H1 (cell line): Measurements from ENCODE around the gene EIF2S2. TPM values are rescaled to one million over a fixed set of nuclear protein-coding genes. Genes with fewer than 3 reads are reported as not detected.

Source experiments
- CTCF ChIA-PET: fragments of 300-600 bp; sonication (Branson Sonifier 250); formaldehyde crosslinking; loops from one replicate; lab custom pipeline; 2021; ENCODE audit not compliant: partially characterized antibody; lab: Charles Lee
- POLR2A ChIA-PET: fragments of 300-600 bp; sonication (Branson Sonifier 250); formaldehyde crosslinking; loops from one replicate; lab custom pipeline; 2021; ENCODE audit warnings: inconsistent platforms; ENCODE audit not compliant: partially characterized antibody; lab: Charles Lee
- DNase-seq, 2 experiments: peaks; one replicate each; pipeline versions ENCODE4 v3.0.0 to v3.0.0-alpha.2; 2010 to 2022; ENCODE audit warnings: low spot score in 2 of 2, low read depth in 1 of 2, mixed read lengths in 1 of 2
- FAIRE-seq: peaks from 2 replicates; lab custom pipeline; 2011; peaks lifted over from hg19 to GRCh38; lab: Jason Lieb, UNC
- H2AFZ ChIP-seq: 2 replicates; pipeline ENCODE4 v1.8.1; 2012; ENCODE audit warnings: low read length, inconsistent platforms
- H2AK5ac ChIP-seq: 2 replicates; pipeline ENCODE4 v1.6.1; 2013; ENCODE audit warnings: low read depth, low read length
- H2BK120ac ChIP-seq: replicated peaks from 2 replicates; pipeline ENCODE3; 2013; ENCODE audit warnings: low read depth, low read length, inconsistent platforms
- H2BK12ac ChIP-seq: 2 replicates; pipeline ENCODE4 v1.6.1; 2013; ENCODE audit warnings: low read depth, low read length
- H2BK15ac ChIP-seq: 2 replicates; pipeline ENCODE4 v1.6.1; 2013; ENCODE audit warnings: low read length
- H2BK20ac ChIP-seq: 2 replicates; pipeline ENCODE4 v1.6.1; 2013; ENCODE audit warnings: low read length
- H2BK5ac ChIP-seq: 2 replicates; pipeline ENCODE4 v1.6.1; 2013; ENCODE audit warnings: low read depth, low read length
- H3K14ac ChIP-seq: 2 replicates; pipeline ENCODE4 v1.6.1; 2013; ENCODE audit warnings: inconsistent platforms; ENCODE audit not compliant: insufficient read length
- H3K18ac ChIP-seq: 2 replicates; pipeline ENCODE4 v1.6.1; 2013; ENCODE audit warnings: low read length; ENCODE audit errors: extremely low read depth
- H3K23ac ChIP-seq: 2 replicates; pipeline ENCODE4 v1.6.1; 2013; ENCODE audit warnings: inconsistent platforms; ENCODE audit not compliant: insufficient read length
- H3K23me2 ChIP-seq: 2 replicates; pipeline ENCODE4 v1.6.1; 2013; ENCODE audit warnings: low read depth, low read length
- H3K27ac ChIP-seq: 2 replicates; pipeline ENCODE4 v1.6.1; 2011; ENCODE audit warnings: low read depth, low read length, inconsistent platforms
- H3K27me3 ChIP-seq, 4 experiments: replicated peaks in 1 of 4; 1 replicate in 1 of 4; 2 replicates in 3 of 4; pipeline versions ENCODE4 v1.6.1 to v1.8.1; 2011 to 2013; ENCODE audit warnings: low read length in 3 of 4, mild to moderate bottlenecking in 3 of 4, inconsistent platforms in 2 of 4, mixed read lengths in 2 of 4, moderate library complexity in 1 of 4; ENCODE audit not compliant: control insufficient read depth in 3 of 4, insufficient read depth in 3 of 4; ENCODE audit errors: extremely low read depth in 1 of 4
- H3K36me3 ChIP-seq, 4 experiments: 2 replicates each; pipeline versions ENCODE4 v1.6.1 to v1.8.1; 2011 to 2013; ENCODE audit warnings: mild to moderate bottlenecking in 4 of 4, low read length in 3 of 4, moderate library complexity in 2 of 4, control low read depth in 1 of 4, inconsistent platforms in 1 of 4; ENCODE audit not compliant: insufficient read depth in 4 of 4, control insufficient read depth in 2 of 4
- H3K4ac ChIP-seq: replicated peaks from 2 replicates; pipeline ENCODE3; 2013; ENCODE audit warnings: low read length, low read depth, mixed read lengths, inconsistent platforms; ENCODE audit not compliant: insufficient read length
- H3K4me1 ChIP-seq, 4 experiments: replicated peaks in 1 of 4; 1 replicate in 1 of 4; 2 replicates in 3 of 4; pipeline versions ENCODE4 v1.6.1 to v1.8.1; 2011 to 2013; ENCODE audit warnings: low read length in 3 of 4, inconsistent platforms in 2 of 4, mixed read lengths in 1 of 4; ENCODE audit not compliant: insufficient read depth in 4 of 4, control insufficient read depth in 3 of 4
- H3K4me2 ChIP-seq, 2 experiments: 2 replicates each; pipeline versions ENCODE4 v1.6.1 to v1.8.1; 2011 to 2013; ENCODE audit warnings: low read depth in 2 of 2, low read length in 2 of 2, control low read depth in 1 of 2, inconsistent platforms in 1 of 2, mild to moderate bottlenecking in 1 of 2; ENCODE audit not compliant: insufficient read depth in 1 of 2
- H3K4me3 ChIP-seq, 4 experiments: fragments of 200-600, 300-600 bp in 1 of 4; sonication (generic), shearing (Covaris generic), sonication (Bioruptor Twin) in 1 of 4; 2 replicates each; pipeline versions ENCODE4 v1.5.1 to v1.8.1; 2011 to 2016; ENCODE audit warnings: low read length in 4 of 4, low read depth in 3 of 4, control low read depth in 2 of 4, inconsistent platforms in 2 of 4, mild to moderate bottlenecking in 2 of 4, mixed read lengths in 1 of 4, moderate library complexity in 1 of 4; ENCODE audit not compliant: insufficient read depth in 2 of 4; ENCODE audit errors: extremely low read depth in 1 of 4
- H3K56ac ChIP-seq: replicated peaks from 2 replicates; pipeline ENCODE3; 2013; ENCODE audit warnings: low read depth, mild to moderate bottlenecking, mixed read lengths, low read length, inconsistent platforms; ENCODE audit not compliant: insufficient read length
- H3K79me1 ChIP-seq: 2 replicates; pipeline ENCODE4 v1.6.1; 2013; ENCODE audit warnings: low read depth, low read length, control low read depth
- H3K79me2 ChIP-seq, 2 experiments: 2 replicates each; pipeline versions ENCODE4 v1.6.1 to v1.8.1; 2012 to 2013; ENCODE audit warnings: low read length in 2 of 2, mild to moderate bottlenecking in 2 of 2, inconsistent platforms in 1 of 2; ENCODE audit not compliant: insufficient read depth in 2 of 2, control insufficient read depth in 1 of 2
- H3K9ac ChIP-seq, 4 experiments: replicated peaks in 1 of 4; 1 replicate in 1 of 4; 2 replicates in 3 of 4; pipeline versions ENCODE4 v1.6.1 to v1.8.1; 2011 to 2013; ENCODE audit warnings: low read depth in 3 of 4, low read length in 3 of 4, control low read depth in 2 of 4, mild to moderate bottlenecking in 2 of 4, moderate library complexity in 2 of 4, inconsistent platforms in 1 of 4; ENCODE audit errors: extremely low read depth in 1 of 4
- H3K9me3 ChIP-seq, 2 experiments: 2 replicates each; pipeline versions ENCODE4 v1.6.1 to v1.8.1; 2012 to 2013; ENCODE audit warnings: mild to moderate bottlenecking in 2 of 2, moderate library complexity in 2 of 2, control low read depth in 1 of 2, inconsistent platforms in 1 of 2, low read depth in 1 of 2, low read length in 1 of 2, mixed read lengths in 1 of 2; ENCODE audit not compliant: insufficient read depth in 2 of 2
- H4K20me1 ChIP-seq, 2 experiments: replicated peaks in 1 of 2; 2 replicates each; pipeline versions ENCODE3 to v1.8.1; 2011 to 2013; ENCODE audit warnings: inconsistent platforms in 2 of 2, low read length in 2 of 2, mild to moderate bottlenecking in 1 of 2; ENCODE audit not compliant: insufficient read depth in 2 of 2, control insufficient read depth in 1 of 2
- H4K5ac ChIP-seq: 2 replicates; pipeline ENCODE4 v1.6.1; 2013; ENCODE audit warnings: low read length, low read depth, mixed read lengths, inconsistent platforms; ENCODE audit not compliant: insufficient read length
- H4K8ac ChIP-seq: 2 replicates; pipeline ENCODE4 v1.8.0; 2013; ENCODE audit warnings: mild to moderate bottlenecking, moderate library complexity, low read length, inconsistent platforms; ENCODE audit not compliant: insufficient read depth; ENCODE audit errors: extremely low read depth
- H4K91ac ChIP-seq: replicated peaks from 2 replicates; pipeline ENCODE3; 2013; ENCODE audit warnings: low read length, mixed read lengths, inconsistent platforms; ENCODE audit not compliant: insufficient read length
- BRCA1 ChIP-seq: IDR thresholded peaks from 2 replicates; pipeline ENCODE4 v1.6.1; 2012; ENCODE audit warnings: low read depth, low read length, improper control_type of control experiment
- GTF2F1 ChIP-seq: IDR thresholded peaks from 2 replicates; pipeline ENCODE4 v1.6.1; 2012; ENCODE audit warnings: low read depth, low read length, improper control_type of control experiment, borderline replicate concordance
- SIN3A ChIP-seq, 2 experiments: IDR thresholded peaks in 1 of 2; conservative IDR thresholded peaks in 1 of 2; 2 replicates each; pipeline ENCODE4 v1.6.1; 2011 to 2012; ENCODE audit warnings: low read length in 2 of 2, improper control_type of control experiment in 1 of 2, low read depth in 1 of 2, mild to moderate bottlenecking in 1 of 2
- ZNF274 ChIP-seq: IDR thresholded peaks from 2 replicates; pipeline ENCODE4 v1.7.0; 2012; ENCODE audit warnings: low read length, borderline replicate concordance; ENCODE audit errors: extremely low read depth
- WGBS, 2 experiments: shearing (Covaris generic) in 1 of 2; methylation state at CpG; one replicate each; pipeline versions ENCODE4 v1.1.6 to v1.1.7; 2013 to 2015; ENCODE audit warnings: low lambda C conversion rate in 2 of 2, mixed read lengths in 2 of 2, inconsistent platforms in 1 of 2, low coverage in 1 of 2, missing lambda C conversion rate in 1 of 2; ENCODE audit not compliant: insufficient replicate concordance in 2 of 2, insufficient coverage in 1 of 2, insufficient read length in 1 of 2; ENCODE audit errors: extremely low coverage in 1 of 2, missing lambda C conversion rate in 1 of 2; 5-methylcytosine and 5-hydroxymethylcytosine counted together
- polyA plus RNA-seq, 7 experiments: library from polyadenylated mRNA; depleted of rRNA in 3 of 7; stranded (reverse) in 5 of 7; unstranded in 2 of 7; fragments of >200 nt in 5 of 7; fragments of 200-250 nt in 2 of 7; gene quantifications; 1 replicate in 5 of 7; 2 replicates in 1 of 7; 4 replicates in 1 of 7; pipeline versions ENCODE4 v1.2.1 to v1.2.3, GENCODE V29; 2011 to 2013; ENCODE audit warnings: missing spikeins in 2 of 7, mixed read lengths in 2 of 7
- total RNA-seq: library from RNA; stranded (reverse); fragmentation: NEBNext Ultra II Directional; extraction: Animal tissue kit (Norgen Biotek cat#: 25700); gene quantifications from 2 replicates; pipeline ENCODE4 v1.2.1, GENCODE V29; 2021

Gene EIF2S2
- total and polyA plus RNA-seq, 2 of the 8 experiments (the other 6 are each of a cell fraction or from before 2014, with no cell fraction given), result 59.5 to 142 TPM

GRCh38 chr20:34076952-34077351 lies 35.1 kb downstream of the EIF2S2 start:
- no peak overlapping the region for H3K14ac ChIP-seq
- H3K4me1 ChIP-seq, result no peaks in the 10 kb centered on the region
- no peak overlapping the region for H2BK120ac ChIP-seq
- no peak overlapping the region for H3K4ac ChIP-seq
- H3K9me3 ChIP-seq, result no peaks in the 10 kb centered on the region
- H3K18ac ChIP-seq, result no peak overlapping the region
- no peak overlapping the region for H4K91ac ChIP-seq
- no peak for FAIRE-seq
- H4K5ac ChIP-seq, result no peak overlapping the region
- no peak overlapping the region for H3K23ac ChIP-seq
- H4K20me1 ChIP-seq, result peaks cover 10 to 13% of the 10 kb centered on the region in 2 experiments
- no peak for DNase-seq
- H3K56ac ChIP-seq, result no peak overlapping the region
- no peak overlapping the region for H2BK15ac ChIP-seq
- H3K9ac ChIP-seq, result no peak overlapping the region
- no peak overlapping the region for H2AFZ ChIP-seq
- no peak overlapping the region for H4K8ac ChIP-seq
- WGBS, 2 experiments, result 92% methylated on average over 16 of the region's 20 CpGs; no CpG with 5 or more reads in 1 of the 2 experiments
- peaks cover 3 to 23% (median 4%) of the 10 kb centered on the region in 4 experiments; a peak in 6 of 8 replicates for H3K36me3 ChIP-seq
- peaks cover 0 to 10% of the 10 kb centered on the region in 2 experiments; a peak in 2 of 4 replicates for H3K79me2 ChIP-seq
- no peak overlapping the region for H3K4me2 ChIP-seq
- POLR2A ChIA-PET, result interaction anchor here (1.6 to 4.0 kb wide), 3 partner anchors 12 to 35 kb away, joined by 7 to 21 read pairs (median 7); partner anchors contain the start of gene EIF2S2
- H3K27ac ChIP-seq, result no peak overlapping the region
- H3K4me3 ChIP-seq, result no peak overlapping the region
- no peaks in the 10 kb centered on the region for H3K27me3 ChIP-seq
- no peak overlapping the region for H2BK20ac ChIP-seq
- no peak overlapping the region for H2BK12ac ChIP-seq
- H2AK5ac ChIP-seq, result no peak overlapping the region
- H3K79me1 ChIP-seq, result 0 out of 2 replicates have a peak, but pooled peaks cover 3% of the 10 kb centered on the region
- CTCF ChIA-PET, result interaction anchor here (0.9 to 3.5 kb wide), 6 partner anchors 8 to 285 kb away, joined by 3 to 20 read pairs (median 7); no protein-coding TSS in a partner anchor
- H2BK5ac ChIP-seq, result no peak overlapping the region
- no peaks in the 10 kb centered on the region; the same call in 1 of the 2 replicates for H3K23me2 ChIP-seq
- TF ChIP-seq GTF2F1 (no peak), ZNF274 (no peak), BRCA1 (no peak), SIN3A (conservative IDR thresholded peaks at IDR 0.05 in 1 of 2, IDR thresholded peaks at IDR 0.05 in 1 of 2; ENCODE audit: low read depth in 1 of 2, low read length in 2 of 2) (no peak)
